Measurements from ENCODE around the gene HOXB9. TPM values are rescaled to one million over a fixed set of nuclear protein-coding genes. Genes with fewer than 3 reads are reported as not detected.

The HOXB9 gene
- total RNA-seq, 1 experiment from 2014 or later = 1.4 TPM

- DNase-seq (ENCODE audit: unreplicated experiment) = no peak
- POLR2A ChIA-PET = no interaction called here
Observed at GRCh38 chr17:48579760-48580554, 46.2 kb downstream of the HOXB9 start.

GRCh38 chr17:48579471-48579759 lies 46.7 kb downstream of the HOXB9 start:
- BruUV-seq (replicated peaks) = no TSS peak
- ChIA-PET POLR2A (interaction anchor here (0.5 kb wide), 1 partner anchor 200 kb away, joined by 4 read pairs; no protein-coding TSS in a partner anchor), CTCF (interaction anchor here (0.6 kb wide), 2 partner anchors 27 to 144 kb away, joined by 3 read pairs; partner anchors contain the start of gene PRAC2)
- no peak for TF ChIP-seq CTCF (IDR thresholded peaks at IDR 0.05; ENCODE audit: unreplicated experiment)
- Mint-ChIP-seq H3K4me1 (ENCODE audit: insufficient read depth, unreplicated experiment) (peaks cover 8% of the 10 kb centered on the region), H3K4me3 (ENCODE audit: unreplicated experiment) (no peak overlapping the region), H3K27ac (ENCODE audit: low read depth, unreplicated experiment) (no peak overlapping the region), H3K36me3 (ENCODE audit: insufficient read depth, unreplicated experiment) (no peaks in the 10 kb centered on the region), H3K27me3 (ENCODE audit: insufficient read depth, unreplicated experiment) (peaks cover 22% of the 10 kb centered on the region), H3K9me3 (ENCODE audit: unreplicated experiment) (no peaks in the 10 kb centered on the region)
- intact Hi-C loops (cut with micrococcal nuclease) = no loop called here
- DNase-seq (ENCODE audit: unreplicated experiment) = no peak

More at GRCh38 chr17:48579760-48580554, 46.2 kb downstream of the HOXB9 start:
- CTCF ChIA-PET = interaction anchor here (0.6 to 0.7 kb wide), 2 partner anchors 9 to 243 kb away, joined by 3 to 4 read pairs; no protein-coding TSS in a partner anchor
- no peaks in the 10 kb centered on the region for H3K36me3 Mint-ChIP-seq (ENCODE audit: insufficient read depth, unreplicated experiment)
- H3K4me1 Mint-ChIP-seq (ENCODE audit: insufficient read depth, unreplicated experiment) = peaks cover 9% of the 10 kb centered on the region
- no peak for TF ChIP-seq CTCF (IDR thresholded peaks at IDR 0.05; ENCODE audit: unreplicated experiment)
- no peak overlapping the region for H3K4me3 Mint-ChIP-seq (ENCODE audit: unreplicated experiment)
- intact Hi-C loops (cut with micrococcal nuclease) = no loop called here
- peaks cover 22% of the 10 kb centered on the region for H3K27me3 Mint-ChIP-seq (ENCODE audit: insufficient read depth, unreplicated experiment)
- H3K9me3 Mint-ChIP-seq (ENCODE audit: unreplicated experiment) = no peaks in the 10 kb centered on the region
- no peak overlapping the region for H3K27ac Mint-ChIP-seq (ENCODE audit: low read depth, unreplicated experiment)
- no TSS peak for BruUV-seq (replicated peaks)

- no peak for DNase-seq (ENCODE audit: unreplicated experiment)
- H3K27ac Mint-ChIP-seq (ENCODE audit: low read depth, unreplicated experiment) = peak overlapping the region; percentile 19
- no peak for TF ChIP-seq CTCF (IDR thresholded peaks at IDR 0.05; ENCODE audit: unreplicated experiment)
- peaks cover 22% of the 10 kb centered on the region for H3K27me3 Mint-ChIP-seq (ENCODE audit: insufficient read depth, unreplicated experiment)
- peak overlapping the region; percentile 72 for H3K4me3 Mint-ChIP-seq (ENCODE audit: unreplicated experiment)
- ChIA-PET POLR2A (interaction anchor here (0.5 kb wide), 1 partner anchor 200 kb away, joined by 4 read pairs; no protein-coding TSS in a partner anchor), CTCF (interaction anchor here (0.6 kb wide), 3 partner anchors 9 to 144 kb away, joined by 3 read pairs; partner anchors contain the start of gene PRAC2)
- H3K36me3 Mint-ChIP-seq (ENCODE audit: insufficient read depth, unreplicated experiment) = no peaks in the 10 kb centered on the region
- H3K4me1 Mint-ChIP-seq (ENCODE audit: insufficient read depth, unreplicated experiment) = peaks cover 8% of the 10 kb centered on the region
- intact Hi-C loops (cut with micrococcal nuclease) = no loop called here
- no peaks in the 10 kb centered on the region for H3K9me3 Mint-ChIP-seq (ENCODE audit: unreplicated experiment)
- BruUV-seq (replicated peaks) = no TSS peak
Observed at GRCh38 chr17:48578616-48579470, 47.3 kb downstream of the HOXB9 start.

Measured in MCF 10A (cell line).